ENCODE measurements around the gene TEX52.

Gene TEX52

DNA sequence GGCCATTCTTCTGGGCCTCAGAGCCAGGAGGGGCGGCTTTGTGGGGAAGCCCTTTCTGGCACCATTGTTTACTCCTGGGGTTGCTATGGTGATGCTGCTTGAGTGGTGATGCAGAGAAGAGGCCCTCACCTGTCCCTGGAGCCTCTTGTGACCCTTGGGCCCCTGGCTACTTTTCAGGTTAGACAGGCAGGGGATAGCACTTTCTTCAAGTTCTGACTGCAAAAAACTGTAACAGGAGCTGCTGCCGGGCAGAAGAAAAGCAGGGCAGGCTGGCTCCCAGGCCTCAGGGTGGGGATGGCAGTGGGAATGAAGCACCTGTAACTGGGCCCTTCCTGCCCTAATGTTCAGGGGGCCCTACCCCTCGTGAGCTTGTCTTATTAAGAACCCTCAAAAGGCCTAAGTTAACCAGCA is at the start of gene TEX52:
Gene TEX52 (minus strand): TSS at position 19 of the 411 bp plus-strand sequence. CDS start 13 bp downstream, at position 6.
- no peak within 1 kb of the TSS for H3K9ac ChIP-seq (ENCODE audit: low read length)
- no peak within 1 kb of the TSS for H3K27ac ChIP-seq (ENCODE audit: low read depth, low read length)
- peaks cover 42% of the 10 kb centered on the region for H3K36me3 ChIP-seq (ENCODE audit: control insufficient read depth, insufficient read depth, low read length)
- no peaks in the 10 kb centered on the region for H3K9me3 ChIP-seq (ENCODE audit: control insufficient read depth, insufficient read depth, low read depth, low read length)
- no peaks in the 10 kb centered on the region for H3K4me1 ChIP-seq (ENCODE audit: control insufficient read depth, insufficient read depth, low read length)
- no peaks in the 10 kb centered on the region for H3K27me3 ChIP-seq (ENCODE audit: control insufficient read depth, insufficient read depth, low read length)
- no peak within 1 kb of the TSS for H3K4me3 ChIP-seq (ENCODE audit: low read depth, low read length)

DNA sequence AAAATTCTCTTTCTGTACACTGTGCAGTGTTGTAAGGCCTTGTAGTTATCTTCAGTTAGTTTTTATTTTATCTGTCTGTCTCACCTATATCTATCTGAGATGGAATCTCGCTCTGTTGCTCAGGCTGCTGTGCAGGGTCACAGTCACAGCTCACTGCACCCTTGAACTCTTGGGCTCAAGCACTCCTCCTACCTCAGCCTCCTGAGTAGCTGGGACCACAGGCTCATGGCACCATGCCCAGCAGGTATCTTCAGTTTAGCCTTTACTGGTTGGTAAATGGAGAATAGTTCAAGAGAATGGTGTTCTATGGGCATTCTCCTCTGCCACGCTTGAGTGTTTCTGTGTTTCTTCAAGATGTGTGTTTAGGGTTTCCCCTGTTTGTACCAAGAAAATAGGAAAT is 47.4 kb upstream of the TEX52 start:
- no peaks in the 10 kb centered on the region; the same call in 1 of the 2 replicates for H3K4me1 ChIP-seq (ENCODE audit: control insufficient read depth, insufficient read depth, low read length)
- H3K4me3 ChIP-seq (ENCODE audit: low read depth, low read length) = no peak overlapping the region
- H3K9me3 ChIP-seq (ENCODE audit: control insufficient read depth, insufficient read depth, low read depth, low read length) = no peaks in the 10 kb centered on the region
- H3K9ac ChIP-seq (ENCODE audit: low read length) = no peak overlapping the region
- no peak overlapping the region for H3K27ac ChIP-seq (ENCODE audit: low read depth, low read length)
- no peaks in the 10 kb centered on the region for H3K36me3 ChIP-seq (ENCODE audit: control insufficient read depth, insufficient read depth, low read length)
- no peaks in the 10 kb centered on the region for H3K27me3 ChIP-seq (ENCODE audit: control insufficient read depth, insufficient read depth, low read length)

DNA sequence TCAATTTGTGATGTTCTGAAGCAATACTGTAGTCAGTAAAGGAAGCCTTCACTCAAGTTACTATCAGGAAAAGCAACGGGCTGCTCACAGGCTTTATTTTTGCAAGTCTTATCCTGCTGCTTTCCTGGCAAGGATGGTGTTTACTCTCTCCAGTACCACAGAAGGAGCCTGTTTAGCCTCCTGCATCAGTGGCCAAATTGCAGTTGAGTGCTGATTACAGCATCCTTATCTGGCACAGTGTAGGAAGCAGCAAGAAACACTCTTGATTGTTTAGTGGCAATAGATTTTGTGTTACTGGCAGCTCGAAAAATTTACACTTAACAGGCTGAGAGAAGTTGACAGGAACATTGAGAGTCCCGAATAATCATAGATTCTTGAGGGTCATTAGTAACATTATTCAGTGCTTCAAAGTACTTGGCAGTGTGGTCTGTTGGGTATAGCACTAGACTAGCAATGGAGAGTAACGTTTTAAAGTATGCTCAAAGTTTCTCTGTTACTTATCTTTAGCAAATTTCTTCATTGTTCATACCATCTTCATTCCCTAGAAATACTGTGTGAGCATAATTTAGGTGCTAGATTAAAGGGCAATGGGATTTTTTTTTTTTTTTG is 45.5 kb upstream of the TEX52 start:
- H3K27ac ChIP-seq (ENCODE audit: low read depth, low read length) = no peak overlapping the region
- H3K9ac ChIP-seq (ENCODE audit: low read length) = no peak overlapping the region
- H3K4me3 ChIP-seq (ENCODE audit: low read depth, low read length) = no peak overlapping the region

DNA sequence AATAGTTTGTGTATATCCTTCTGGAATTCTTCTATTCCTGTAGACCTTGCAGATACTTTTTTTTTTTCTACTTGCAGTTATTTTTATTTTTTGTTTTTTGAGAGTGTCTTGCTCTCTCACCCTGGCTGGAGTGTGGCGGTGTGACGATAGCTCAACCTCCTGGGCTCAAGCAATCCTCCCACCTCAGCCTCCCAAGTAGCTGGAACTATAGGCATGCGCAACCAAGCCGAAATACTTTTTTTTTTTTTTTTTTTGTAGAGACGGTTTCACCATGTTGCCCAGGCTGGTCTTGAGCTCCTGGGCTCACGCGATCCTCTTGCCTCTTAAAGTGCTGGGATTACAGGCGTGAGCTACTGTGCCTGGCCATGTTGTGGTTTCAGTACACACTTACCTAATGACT is 43.8 kb upstream of the TEX52 start:
- H3K27ac ChIP-seq (ENCODE audit: low read depth, low read length) = no peak overlapping the region
- no peak overlapping the region for H3K9ac ChIP-seq (ENCODE audit: low read length)
- no peak overlapping the region for H3K4me3 ChIP-seq (ENCODE audit: low read depth, low read length)
- no peaks in the 10 kb centered on the region for H3K36me3 ChIP-seq (ENCODE audit: control insufficient read depth, insufficient read depth, low read length)
- H3K4me1 ChIP-seq (ENCODE audit: control insufficient read depth, insufficient read depth, low read length) = no peaks in the 10 kb centered on the region; the same call in 1 of the 2 replicates
- H3K9me3 ChIP-seq (ENCODE audit: control insufficient read depth, insufficient read depth, low read depth, low read length) = no peaks in the 10 kb centered on the region
- no peaks in the 10 kb centered on the region for H3K27me3 ChIP-seq (ENCODE audit: control insufficient read depth, insufficient read depth, low read length)

More for the DNA sequence above, 45.5 kb upstream of the TEX52 start:
- no peaks in the 10 kb centered on the region for H3K36me3 ChIP-seq (ENCODE audit: control insufficient read depth, insufficient read depth, low read length)
- no peaks in the 10 kb centered on the region for H3K27me3 ChIP-seq (ENCODE audit: control insufficient read depth, insufficient read depth, low read length)
- no peaks in the 10 kb centered on the region; the same call in 1 of the 2 replicates for H3K4me1 ChIP-seq (ENCODE audit: control insufficient read depth, insufficient read depth, low read length)
- H3K9me3 ChIP-seq (ENCODE audit: control insufficient read depth, insufficient read depth, low read depth, low read length) = no peaks in the 10 kb centered on the region

DNA sequence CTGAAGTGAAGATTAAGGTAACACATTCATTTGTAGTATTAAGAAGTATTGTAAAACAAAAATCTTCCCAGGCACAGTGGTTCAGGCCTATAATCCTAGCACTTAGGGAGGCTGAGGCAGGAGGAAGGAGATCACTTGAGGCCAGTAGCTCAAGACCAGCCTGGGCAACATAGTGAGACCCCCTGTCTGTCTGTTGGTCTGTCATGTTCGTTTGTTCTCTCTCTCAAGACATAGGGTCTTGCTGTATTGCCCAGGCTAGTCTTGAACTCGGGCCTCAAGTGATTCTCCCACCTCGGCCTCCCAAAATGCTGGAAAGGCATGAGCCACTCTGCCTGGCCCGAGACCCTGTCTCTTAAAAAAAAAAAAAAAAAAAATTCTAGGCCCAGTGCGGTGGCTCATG is 40.6 kb upstream of the TEX52 start:
- Histone ChIP-seq H3K9me3 (ENCODE audit: control insufficient read depth, insufficient read depth, low read depth, low read length) (no peaks in the 10 kb centered on the region), H3K4me3 (ENCODE audit: low read depth, low read length) (no peak overlapping the region), H3K27ac (ENCODE audit: low read depth, low read length) (no peak overlapping the region), H3K36me3 (ENCODE audit: control insufficient read depth, insufficient read depth, low read length) (no peaks in the 10 kb centered on the region), H3K27me3 (ENCODE audit: control insufficient read depth, insufficient read depth, low read length) (no peaks in the 10 kb centered on the region), H3K4me1 (ENCODE audit: control insufficient read depth, insufficient read depth, low read length) (peaks cover 10% of the 10 kb centered on the region; the same call in 1 of the 2 replicates), H3K9ac (ENCODE audit: low read length) (no peak overlapping the region)

DNA sequence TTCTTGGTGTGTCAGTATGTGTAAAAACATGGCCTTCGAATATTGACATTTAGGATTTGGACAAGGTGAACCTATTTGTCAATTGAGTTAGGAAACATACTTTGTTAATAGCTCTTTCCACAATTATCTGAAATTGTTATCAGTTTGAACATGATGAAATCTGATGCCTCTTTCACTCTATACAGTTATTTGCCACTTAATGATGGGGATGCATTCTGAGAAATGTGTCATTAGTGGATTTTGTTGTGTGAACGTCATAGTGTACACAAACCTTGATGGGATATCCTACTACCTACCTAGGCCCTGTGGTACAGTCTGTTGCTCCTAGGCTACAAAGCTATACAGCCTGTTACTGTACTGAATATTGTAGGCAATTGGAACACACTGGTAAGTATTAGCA is 38.7 kb upstream of the TEX52 start:
- no peaks in the 10 kb centered on the region for H3K9me3 ChIP-seq (ENCODE audit: control insufficient read depth, insufficient read depth, low read depth, low read length)
- H3K27me3 ChIP-seq (ENCODE audit: control insufficient read depth, insufficient read depth, low read length) = no peaks in the 10 kb centered on the region
- no peak overlapping the region for H3K27ac ChIP-seq (ENCODE audit: low read depth, low read length)
- no peaks in the 10 kb centered on the region for H3K36me3 ChIP-seq (ENCODE audit: control insufficient read depth, insufficient read depth, low read length)
- no peak overlapping the region for H3K4me3 ChIP-seq (ENCODE audit: low read depth, low read length)
- H3K9ac ChIP-seq (ENCODE audit: low read length) = no peak overlapping the region
- H3K4me1 ChIP-seq (ENCODE audit: control insufficient read depth, insufficient read depth, low read length) = peaks cover 10% of the 10 kb centered on the region; the same call in 1 of the 2 replicates

DNA sequence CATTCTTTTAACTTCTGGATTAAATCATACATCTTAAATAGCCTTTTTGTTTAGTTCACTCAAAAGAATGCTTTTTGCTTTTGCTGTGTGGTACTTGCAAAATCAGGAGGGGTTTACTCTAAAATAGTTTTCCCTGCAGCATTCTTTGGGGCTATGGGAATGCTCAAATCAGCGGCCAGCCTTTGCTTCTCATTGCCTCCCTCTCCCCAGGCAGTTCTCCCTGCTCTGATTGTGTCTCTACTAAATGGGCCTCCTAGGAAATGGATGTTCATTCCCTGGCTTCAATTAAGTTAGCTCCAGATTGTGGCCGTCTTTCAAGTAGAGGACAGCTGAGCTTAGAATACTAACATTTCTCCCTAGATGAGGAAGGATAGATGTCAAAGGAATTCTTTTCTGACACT is 38.2 kb upstream of the TEX52 start:
- Histone ChIP-seq H3K27ac (ENCODE audit: low read depth, low read length) (no peak overlapping the region), H3K36me3 (ENCODE audit: control insufficient read depth, insufficient read depth, low read length) (no peaks in the 10 kb centered on the region), H3K4me1 (ENCODE audit: control insufficient read depth, insufficient read depth, low read length) (peaks cover 12% of the 10 kb centered on the region; the same call in 1 of the 2 replicates), H3K27me3 (ENCODE audit: control insufficient read depth, insufficient read depth, low read length) (no peaks in the 10 kb centered on the region), H3K4me3 (ENCODE audit: low read depth, low read length) (no peak overlapping the region), H3K9me3 (ENCODE audit: control insufficient read depth, insufficient read depth, low read depth, low read length) (no peaks in the 10 kb centered on the region), H3K9ac (ENCODE audit: low read length) (no peak overlapping the region)

DNA sequence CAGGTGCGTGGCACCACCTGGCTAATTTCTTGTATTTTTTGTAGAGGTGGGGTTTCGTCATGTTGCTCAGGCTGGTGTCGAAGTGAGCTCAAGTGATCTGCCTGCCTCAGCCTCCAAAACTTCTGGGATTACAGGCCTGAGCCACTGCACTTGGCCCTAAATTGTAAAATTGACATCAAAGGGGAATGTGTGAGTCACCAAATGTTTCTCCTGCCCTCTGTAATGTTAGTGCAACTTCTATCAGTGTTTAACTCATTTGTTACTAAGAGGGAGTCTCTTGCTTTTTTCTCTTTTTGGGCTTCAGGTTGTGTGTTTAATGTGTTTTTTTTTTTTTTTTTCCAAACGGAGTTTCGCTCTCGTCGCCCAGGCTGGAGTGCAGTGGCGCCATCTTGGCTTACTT is 36.2 kb upstream of the TEX52 start:
- Histone ChIP-seq H3K9me3 (ENCODE audit: control insufficient read depth, insufficient read depth, low read depth, low read length) (no peaks in the 10 kb centered on the region), H3K4me1 (ENCODE audit: control insufficient read depth, insufficient read depth, low read length) (peaks cover 15% of the 10 kb centered on the region; the same call in 1 of the 2 replicates), H3K27me3 (ENCODE audit: control insufficient read depth, insufficient read depth, low read length) (no peaks in the 10 kb centered on the region), H3K9ac (ENCODE audit: low read length) (no peak overlapping the region), H3K4me3 (ENCODE audit: low read depth, low read length) (no peak overlapping the region), H3K36me3 (ENCODE audit: control insufficient read depth, insufficient read depth, low read length) (peaks cover 15% of the 10 kb centered on the region), H3K27ac (ENCODE audit: low read depth, low read length) (no peak overlapping the region)

DNA sequence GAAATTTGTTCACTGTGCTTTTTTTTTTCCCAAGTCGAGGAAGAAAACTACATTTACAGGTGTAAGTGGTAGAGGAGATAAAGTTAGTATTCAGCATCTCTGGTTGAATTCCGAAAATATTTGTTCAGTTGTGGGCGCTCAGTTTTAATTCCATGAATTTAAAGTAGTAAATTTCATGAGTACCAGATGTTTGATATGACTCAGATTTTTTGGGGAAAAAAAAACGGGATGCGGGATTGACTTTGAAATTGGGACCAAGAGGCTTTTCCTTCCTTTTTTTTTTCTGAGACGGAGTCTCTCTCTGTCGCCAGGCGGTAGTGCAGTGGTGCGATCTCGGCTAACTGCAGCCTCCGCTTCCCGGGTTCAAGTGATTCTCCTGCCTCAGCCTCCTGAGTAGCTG is 35.4 kb upstream of the TEX52 start:
- Histone ChIP-seq H3K36me3 (ENCODE audit: control insufficient read depth, insufficient read depth, low read length) (peaks cover 22% of the 10 kb centered on the region), H3K27ac (ENCODE audit: low read depth, low read length) (no peak overlapping the region), H3K27me3 (ENCODE audit: control insufficient read depth, insufficient read depth, low read length) (no peaks in the 10 kb centered on the region), H3K9me3 (ENCODE audit: control insufficient read depth, insufficient read depth, low read depth, low read length) (no peaks in the 10 kb centered on the region), H3K4me3 (ENCODE audit: low read depth, low read length) (peak overlapping the region; percentile 92; the same call in 1 of the 2 replicates), H3K9ac (ENCODE audit: low read length) (no peak overlapping the region), H3K4me1 (ENCODE audit: control insufficient read depth, insufficient read depth, low read length) (peaks cover 15% of the 10 kb centered on the region; the same call in 1 of the 2 replicates)

DNA sequence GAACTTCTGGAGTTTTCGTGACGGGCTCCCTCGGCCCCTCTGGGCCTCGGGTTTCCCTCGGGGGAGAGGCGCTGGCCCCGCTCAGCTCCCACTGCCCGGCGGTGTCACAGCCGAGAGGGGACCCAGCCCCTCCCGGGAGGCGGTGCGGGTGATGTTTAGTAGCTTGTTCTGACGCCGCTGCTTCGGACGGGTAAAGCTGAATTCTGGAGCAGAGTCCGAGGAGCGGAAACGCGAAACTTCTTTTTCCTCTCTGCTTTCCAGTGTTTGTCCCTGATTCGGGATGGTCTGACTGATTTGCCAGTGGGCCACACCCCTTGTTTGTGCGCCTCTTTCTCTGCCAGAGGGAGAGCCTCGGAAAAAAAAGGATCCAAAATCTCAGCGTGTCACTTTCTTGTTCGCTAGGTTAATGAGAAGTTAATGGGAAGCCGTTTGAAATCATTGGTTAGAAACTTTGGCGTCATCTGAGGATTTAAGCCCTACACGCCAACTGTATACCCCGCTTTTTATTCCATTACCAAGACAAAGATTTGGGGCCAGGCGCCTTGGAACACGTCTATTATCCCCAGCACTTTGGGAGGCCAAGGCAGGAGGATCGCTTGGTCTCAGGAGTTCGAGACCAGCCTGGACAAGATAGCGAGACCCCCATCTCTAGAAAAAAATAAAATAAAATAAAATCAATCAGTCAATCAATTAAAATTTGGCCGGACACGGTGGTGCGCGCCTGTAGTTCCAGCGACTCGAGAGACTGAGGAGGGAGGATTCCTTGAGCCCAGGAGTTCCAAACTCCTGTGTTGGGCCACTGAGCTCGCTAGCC is 34.6 kb upstream of the TEX52 start:
- H3K9me3 ChIP-seq (ENCODE audit: control insufficient read depth, insufficient read depth, low read depth, low read length) = no peaks in the 10 kb centered on the region
- peak overlapping the region; percentile 40; the same call in 1 of the 2 replicates for H3K27ac ChIP-seq (ENCODE audit: low read depth, low read length)
- peaks cover 15% of the 10 kb centered on the region; the same call in 1 of the 2 replicates for H3K4me1 ChIP-seq (ENCODE audit: control insufficient read depth, insufficient read depth, low read length)

More for the DNA sequence above, 34.6 kb upstream of the TEX52 start:
- H3K9ac ChIP-seq (ENCODE audit: low read length) = peak overlapping the region; percentile 76
- H3K4me3 ChIP-seq (ENCODE audit: low read depth, low read length) = peak overlapping the region; percentile 92
- peaks cover 30% of the 10 kb centered on the region for H3K36me3 ChIP-seq (ENCODE audit: control insufficient read depth, insufficient read depth, low read length)
- no peaks in the 10 kb centered on the region for H3K27me3 ChIP-seq (ENCODE audit: control insufficient read depth, insufficient read depth, low read length)

Measured in HUES6 (cell line).